Duodenal mucosa (tissue), 2 donors: Measurements from ENCODE around the gene DBI.

Experiments used
- H3K27ac ChIP-seq: one replicate; pipeline ENCODE4 v1.7.0; 2013; ENCODE audit warnings: low read depth, low read length
- H3K27me3 ChIP-seq, 2 donors: one replicate each; pipeline ENCODE4 v1.7.0; 2013; ENCODE audit warnings: low read length in 2 of 2, control low read depth in 1 of 2; ENCODE audit not compliant: insufficient read depth in 2 of 2, control insufficient read depth in 1 of 2
- H3K36me3 ChIP-seq, 2 donors: one replicate each; pipeline ENCODE4 v1.7.0; 2013; ENCODE audit warnings: low read length in 2 of 2, control low read depth in 1 of 2; ENCODE audit not compliant: insufficient read depth in 2 of 2, control insufficient read depth in 1 of 2
- H3K4me1 ChIP-seq, 2 donors: one replicate each; pipeline ENCODE4 v1.7.0; 2013; ENCODE audit warnings: low read length in 2 of 2, control low read depth in 1 of 2; ENCODE audit not compliant: insufficient read depth in 2 of 2, control insufficient read depth in 1 of 2
- H3K4me3 ChIP-seq, 2 donors: one replicate each; pipeline ENCODE4 v1.7.0; 2013; ENCODE audit warnings: low read length in 2 of 2, low read depth in 1 of 2
- H3K9ac ChIP-seq, 2 donors: one replicate each; pipeline ENCODE4 v1.7.0; 2013; ENCODE audit warnings: low read length in 2 of 2, low read depth in 1 of 2
- H3K9me3 ChIP-seq, 2 donors: one replicate each; pipeline ENCODE4 v1.7.0; 2013; ENCODE audit warnings: low read length in 2 of 2, control low read depth in 1 of 2; ENCODE audit not compliant: control insufficient read depth in 1 of 2

The DBI gene

DNA sequence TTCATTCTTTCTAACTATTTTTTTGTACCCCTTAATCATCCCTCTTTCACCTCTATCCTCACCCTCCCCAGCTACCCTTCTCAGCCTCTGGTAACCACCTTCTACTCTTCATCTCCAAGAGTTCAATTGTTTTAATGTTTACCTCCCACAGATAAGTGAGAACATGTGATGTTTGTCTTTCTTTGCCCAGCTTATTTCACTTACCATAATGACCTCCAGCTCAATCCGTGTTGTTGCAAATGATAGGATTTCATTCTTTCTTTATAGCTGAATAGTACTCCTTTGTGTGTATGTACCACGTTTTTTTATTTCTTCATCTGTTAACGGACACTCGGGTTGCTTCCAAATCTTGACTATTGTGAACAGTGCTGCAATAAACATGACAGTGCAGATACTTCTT, 42.7 kb downstream of the DBI start:
- no peak overlapping the region for H3K9ac ChIP-seq

DNA sequence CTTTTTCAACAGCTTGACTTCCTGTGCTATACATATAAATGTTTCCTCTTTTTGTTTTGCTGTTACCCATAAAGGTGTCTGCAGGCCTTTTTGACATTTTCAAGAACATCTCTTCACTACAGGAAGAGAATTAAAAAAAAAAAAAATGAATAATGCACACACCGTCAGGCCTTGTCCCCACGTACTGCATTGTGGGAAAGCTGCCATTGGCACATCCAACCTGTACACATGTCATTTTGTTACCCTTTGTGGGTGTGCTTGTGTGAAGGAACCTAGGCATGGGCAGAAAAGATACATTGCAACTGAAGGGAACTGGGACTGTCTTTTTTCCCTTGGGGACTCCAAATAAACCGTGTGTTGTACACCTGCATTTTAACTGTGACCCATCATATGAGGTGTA, 48.1 kb downstream of the DBI start:
- H3K27ac ChIP-seq = no peak overlapping the region
- H3K9me3 ChIP-seq = no peaks in the 10 kb centered on the region
- no peaks in the 10 kb centered on the region for H3K36me3 ChIP-seq
- H3K27me3 ChIP-seq = no peaks in the 10 kb centered on the region
- H3K4me1 ChIP-seq = peaks cover 3 to 8% of the 10 kb centered on the region in 2 donors
- H3K9ac ChIP-seq = no peak overlapping the region
- no peak overlapping the region for H3K4me3 ChIP-seq

More for the DNA sequence above, 42.7 kb downstream of the DBI start:
- Histone ChIP-seq H3K4me1 (peaks cover 0 to 4% of the 10 kb centered on the region in 2 donors), H3K9me3 (no peaks in the 10 kb centered on the region), H3K27ac (no peak overlapping the region), H3K27me3 (no peaks in the 10 kb centered on the region), H3K36me3 (no peaks in the 10 kb centered on the region), H3K4me3 (no peak overlapping the region)

DNA sequence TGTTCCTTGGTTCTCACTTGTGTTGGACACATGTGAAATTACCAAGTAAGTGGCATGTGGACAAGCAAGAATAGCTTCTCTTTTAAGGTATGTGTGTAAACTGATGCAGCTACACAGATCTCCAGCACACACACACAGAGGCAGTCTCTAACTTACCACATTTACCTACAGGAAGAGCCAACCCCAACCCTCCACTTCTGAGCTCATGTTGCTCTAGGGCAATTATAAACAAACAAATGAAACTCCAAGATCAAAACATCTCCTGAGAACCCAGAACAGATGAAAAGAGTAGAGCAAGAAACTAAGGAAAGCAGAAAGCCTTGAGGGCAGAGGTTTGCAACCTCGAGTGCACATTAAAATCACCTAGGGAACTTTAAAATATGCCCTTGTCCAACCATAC, 48.9 kb downstream of the DBI start:
- H3K9me3 ChIP-seq = no peaks in the 10 kb centered on the region
- H3K36me3 ChIP-seq = no peaks in the 10 kb centered on the region
- H3K4me3 ChIP-seq = no peak overlapping the region
- no peak overlapping the region for H3K27ac ChIP-seq
- H3K4me1 ChIP-seq = peaks cover 9 to 14% of the 10 kb centered on the region in 2 donors
- no peak overlapping the region for H3K9ac ChIP-seq
- H3K27me3 ChIP-seq = no peaks in the 10 kb centered on the region

DNA sequence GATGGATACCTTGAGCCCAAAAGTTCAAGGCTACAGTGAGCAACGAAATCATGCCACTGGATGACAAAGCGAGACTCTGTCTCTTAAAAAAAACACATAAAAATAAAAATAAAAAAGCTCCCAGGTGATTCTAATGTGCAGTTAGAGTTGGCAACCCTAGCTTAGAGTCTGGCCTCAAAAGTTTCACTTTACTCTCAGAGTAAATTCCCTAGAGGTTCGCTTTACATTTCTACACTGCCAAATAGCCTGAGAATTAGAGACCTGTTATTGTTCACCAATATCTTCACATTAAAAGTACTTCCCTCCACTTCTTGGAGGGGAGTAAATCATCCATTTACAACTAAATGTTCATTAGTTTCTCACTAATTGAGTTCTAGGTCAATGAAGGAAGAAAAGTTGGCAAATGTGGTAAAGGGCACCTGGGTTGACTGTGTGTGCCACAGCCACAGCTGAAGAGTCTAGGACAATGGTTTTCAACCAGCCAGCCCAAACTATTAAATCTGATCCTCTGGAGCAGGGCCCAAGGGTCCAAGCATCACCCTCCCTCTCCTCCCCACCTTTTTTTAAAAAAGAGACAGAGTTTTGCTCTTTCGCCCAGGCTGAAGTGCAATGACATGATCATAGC, 49.6 kb downstream of the DBI start:
- Histone ChIP-seq H3K36me3 (no peaks in the 10 kb centered on the region), H3K9me3 (no peaks in the 10 kb centered on the region), H3K27ac (no peak overlapping the region), H3K9ac (no peak overlapping the region), H3K27me3 (no peaks in the 10 kb centered on the region), H3K4me1 (peaks cover 17 to 22% of the 10 kb centered on the region in 2 donors), H3K4me3 (no peak overlapping the region)

DNA sequence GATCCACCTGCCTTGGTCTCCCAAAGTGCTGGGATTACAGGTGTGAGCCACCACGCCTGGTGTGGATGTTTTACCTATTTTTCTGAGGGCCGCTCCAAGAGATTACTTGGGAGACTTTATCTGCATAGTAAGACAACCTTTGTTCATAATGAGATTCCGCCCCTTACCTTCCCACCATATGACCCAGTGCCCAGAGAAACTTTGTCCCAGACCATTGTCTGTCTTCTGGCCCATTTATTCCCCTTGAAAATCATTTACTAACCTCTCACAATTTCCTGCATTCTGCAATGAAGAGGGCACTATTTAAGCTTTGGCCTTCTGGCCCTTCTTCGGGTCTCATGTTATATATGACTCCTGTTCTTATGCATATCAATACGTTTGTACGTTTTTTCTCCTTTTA, 51.1 kb downstream of the DBI start:
- H3K4me1 ChIP-seq = peaks cover 28 to 34% of the 10 kb centered on the region in 2 donors
- no peaks in the 10 kb centered on the region for H3K36me3 ChIP-seq
- no peaks in the 10 kb centered on the region for H3K9me3 ChIP-seq
- no peak overlapping the region for H3K9ac ChIP-seq
- H3K27me3 ChIP-seq = no peaks in the 10 kb centered on the region
- H3K27ac ChIP-seq = no peak overlapping the region
- no peak overlapping the region for H3K4me3 ChIP-seq

DNA sequence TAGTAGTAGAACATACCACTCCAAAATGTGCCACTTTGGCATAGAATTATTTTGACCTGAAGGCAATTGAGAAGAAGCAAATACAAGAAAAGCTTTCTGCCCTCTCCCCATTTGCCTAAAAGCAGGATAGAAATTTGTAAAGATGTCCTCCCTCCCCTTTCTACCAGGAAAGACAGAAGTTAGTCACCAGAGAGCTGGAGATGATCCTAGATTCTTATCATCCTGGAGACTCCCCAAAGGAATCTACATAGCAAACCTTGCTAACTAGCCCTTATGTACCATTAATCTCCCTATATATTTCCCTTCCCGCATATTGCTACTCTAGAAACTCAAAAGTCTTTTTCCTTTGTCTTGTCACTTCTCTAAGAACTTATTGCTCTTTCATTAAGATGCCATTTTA, 52.3 kb downstream of the DBI start:
- no peak overlapping the region for H3K27ac ChIP-seq
- H3K4me3 ChIP-seq = no peak overlapping the region
- H3K9ac ChIP-seq = no peak overlapping the region
- H3K9me3 ChIP-seq = no peaks in the 10 kb centered on the region
- no peaks in the 10 kb centered on the region for H3K27me3 ChIP-seq
- H3K4me1 ChIP-seq = peaks cover 39 to 45% of the 10 kb centered on the region in 2 donors
- no peaks in the 10 kb centered on the region for H3K36me3 ChIP-seq

DNA sequence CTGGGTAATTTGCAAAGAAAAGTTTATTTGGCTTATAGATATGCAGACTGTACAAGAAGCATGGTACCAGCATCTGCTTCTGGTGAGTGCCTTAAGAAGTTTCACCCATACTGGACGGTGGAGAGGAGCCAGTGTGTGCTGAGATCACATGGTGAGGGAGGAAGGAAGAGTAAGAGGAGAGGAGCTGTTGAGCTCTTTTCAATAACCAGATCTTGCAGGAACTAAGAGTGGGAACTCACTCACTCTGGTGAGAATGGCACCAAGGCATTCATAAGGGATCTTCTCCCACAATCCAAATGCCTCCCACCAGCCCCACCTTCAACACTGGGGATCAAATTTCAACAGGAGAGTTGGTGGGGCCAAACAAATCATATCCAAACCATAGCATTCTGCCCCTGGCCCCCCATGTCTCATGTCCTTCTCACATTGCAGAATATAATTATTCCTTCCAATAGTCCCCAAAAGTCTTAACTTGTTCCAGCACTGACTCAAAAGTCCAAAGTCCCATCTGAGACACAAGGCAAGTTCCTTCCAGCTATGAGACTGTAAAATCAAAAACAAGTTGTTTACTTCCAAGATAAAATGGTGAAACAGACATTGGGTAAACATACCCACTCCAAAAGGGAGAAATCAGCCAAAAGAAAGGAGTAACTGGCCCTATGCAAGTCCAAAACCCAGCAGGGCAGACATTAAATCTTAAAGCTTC, 53.2 kb downstream of the DBI start:
- Histone ChIP-seq H3K36me3 (no peaks in the 10 kb centered on the region), H3K4me1 (peaks cover 44 to 54% of the 10 kb centered on the region in 2 donors), H3K27ac (no peak overlapping the region), H3K4me3 (no peak overlapping the region), H3K9me3 (no peaks in the 10 kb centered on the region), H3K9ac (no peak overlapping the region), H3K27me3 (no peaks in the 10 kb centered on the region)

DNA sequence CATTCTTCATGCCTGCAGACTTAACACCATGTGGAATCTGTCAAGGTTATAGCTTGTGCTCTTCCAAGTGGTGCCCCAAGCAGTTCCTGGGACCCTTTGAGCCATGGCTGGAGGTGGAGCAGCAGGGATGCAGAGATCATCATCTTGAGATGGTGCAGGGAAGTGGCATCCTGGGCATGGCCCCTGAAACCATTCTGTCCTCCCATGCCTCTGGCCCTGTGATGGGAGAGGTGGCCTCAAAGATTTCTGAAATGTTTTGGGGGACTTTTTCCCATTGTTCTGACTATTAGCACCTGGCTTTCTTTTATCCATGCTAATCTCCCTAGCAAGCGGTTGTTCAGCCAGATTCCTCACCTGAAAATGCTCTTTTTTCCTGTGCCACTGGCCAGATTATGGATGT, 54.5 kb downstream of the DBI start:
- Histone ChIP-seq H3K4me1 (peaks cover 56 to 68% of the 10 kb centered on the region in 2 donors), H3K4me3 (no peak overlapping the region), H3K27ac (no peak overlapping the region), H3K9me3 (no peaks in the 10 kb centered on the region), H3K27me3 (no peaks in the 10 kb centered on the region), H3K9ac (no peak overlapping the region), H3K36me3 (no peaks in the 10 kb centered on the region)

DNA sequence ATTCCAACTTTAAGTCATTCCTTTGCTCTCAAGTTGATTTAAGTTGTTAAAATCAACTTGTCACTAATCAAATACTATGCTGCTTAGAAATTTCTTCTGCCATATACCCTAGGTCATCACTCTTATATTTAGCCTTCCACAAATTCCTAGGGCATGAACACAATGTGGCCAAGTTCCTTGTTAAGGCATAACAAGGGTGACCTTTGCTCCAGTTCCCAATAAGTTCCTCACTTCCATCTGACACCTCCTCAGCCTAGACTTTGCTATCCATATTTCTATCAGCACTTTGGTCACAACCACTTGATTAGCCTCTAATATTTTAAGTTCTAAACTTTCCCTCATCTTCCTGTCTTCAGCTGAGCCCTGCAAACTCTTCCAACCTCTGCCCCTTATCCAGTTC, 55.0 kb downstream of the DBI start:
- H3K4me1 ChIP-seq = peaks cover 61 to 72% of the 10 kb centered on the region in 2 donors
- no peak overlapping the region for H3K9ac ChIP-seq
- H3K36me3 ChIP-seq = no peaks in the 10 kb centered on the region
- no peak overlapping the region for H3K4me3 ChIP-seq
- H3K27me3 ChIP-seq = no peaks in the 10 kb centered on the region
- H3K27ac ChIP-seq = no peak overlapping the region
- no peaks in the 10 kb centered on the region for H3K9me3 ChIP-seq
